ENCODE results near the gene HLCS.

DNA sequence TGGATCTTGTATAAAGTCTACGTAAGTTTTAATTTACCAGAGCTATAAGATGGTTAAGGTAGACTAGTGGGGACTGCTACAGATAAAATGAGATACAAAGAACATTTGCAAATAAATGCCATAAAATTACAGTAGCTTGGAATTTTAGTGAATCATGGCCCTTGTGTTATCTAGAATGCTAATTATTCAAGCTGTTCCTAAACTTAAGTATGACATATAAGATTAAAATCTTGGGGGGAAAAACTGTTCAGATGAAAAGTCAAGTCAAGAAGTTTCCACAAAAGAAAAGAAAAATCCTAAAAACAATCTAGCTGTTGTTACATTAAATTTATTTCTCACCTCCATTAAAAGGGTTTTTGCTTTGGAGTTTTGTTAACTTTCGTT is 215.9 kb downstream of the HLCS start:
- TF ChIP-seq, protein P1, sequence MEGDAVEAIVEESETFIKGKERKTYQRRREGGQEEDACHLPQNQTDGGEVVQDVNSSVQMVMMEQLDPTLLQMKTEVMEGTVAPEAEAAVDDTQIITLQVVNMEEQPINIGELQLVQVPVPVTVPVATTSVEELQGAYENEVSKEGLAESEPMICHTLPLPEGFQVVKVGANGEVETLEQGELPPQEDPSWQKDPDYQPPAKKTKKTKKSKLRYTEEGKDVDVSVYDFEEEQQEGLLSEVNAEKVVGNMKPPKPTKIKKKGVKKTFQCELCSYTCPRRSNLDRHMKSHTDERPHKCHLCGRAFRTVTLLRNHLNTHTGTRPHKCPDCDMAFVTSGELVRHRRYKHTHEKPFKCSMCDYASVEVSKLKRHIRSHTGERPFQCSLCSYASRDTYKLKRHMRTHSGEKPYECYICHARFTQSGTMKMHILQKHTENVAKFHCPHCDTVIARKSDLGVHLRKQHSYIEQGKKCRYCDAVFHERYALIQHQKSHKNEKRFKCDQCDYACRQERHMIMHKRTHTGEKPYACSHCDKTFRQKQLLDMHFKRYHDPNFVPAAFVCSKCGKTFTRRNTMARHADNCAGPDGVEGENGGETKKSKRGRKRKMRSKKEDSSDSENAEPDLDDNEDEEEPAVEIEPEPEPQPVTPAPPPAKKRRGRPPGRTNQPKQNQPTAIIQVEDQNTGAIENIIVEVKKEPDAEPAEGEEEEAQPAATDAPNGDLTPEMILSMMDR (IDR thresholded peaks at IDR 0.05), result no peak
- TF ChIP-seq EZH2 (IDR thresholded peaks at IDR 0.05), result no peak
